HG03280 (cell line): Measurements from ENCODE around the gene ABCC1.

ENCODE experiments used
- ATAC-seq: cut with Tn5 transposase; IDR thresholded peaks from one replicate; pipeline ENCODE4 v1.9.1; 2021; ENCODE audit warnings: mild to moderate bottlenecking, moderate library complexity; ENCODE audit not compliant: unreplicated experiment

ABCC1 gene

GRCh38 chr16:16038950-16039349, 89.5 kb downstream of the ABCC1 start:
- ATAC-seq: no peak

GRCh38 chr16:16041196-16041892, 91.9 kb downstream of the ABCC1 start:
- ATAC-seq: no peak

- ATAC-seq: no peak
Measured at GRCh38 chr16:16042076-16042475, 92.7 kb downstream of the ABCC1 start.

- no peak for ATAC-seq
Measured at GRCh38 chr16:16045296-16045695, 95.9 kb downstream of the ABCC1 start.

GRCh38 chr16:16045879-16046278, 96.5 kb downstream of the ABCC1 start:
- no peak for ATAC-seq

GRCh38 chr16:16047761-16048160, 98.3 kb downstream of the ABCC1 start:
- no peak for ATAC-seq

GRCh38 chr16:16048904-16049582, 99.6 kb downstream of the ABCC1 start:
- no peak for ATAC-seq

- no peak for ATAC-seq
Measured at GRCh38 chr16:16050106-16050505, 100.7 kb downstream of the ABCC1 start.

- ATAC-seq: no peak
Measured at GRCh38 chr16:16051132-16051531, 101.7 kb downstream of the ABCC1 start.

GRCh38 chr16:16052916-16053315, 103.5 kb downstream of the ABCC1 start:
- no peak for ATAC-seq

- ATAC-seq: no peak
Measured at GRCh38 chr16:16057102-16057501, 107.7 kb downstream of the ABCC1 start.

GRCh38 chr16:16059160-16059559, 109.7 kb downstream of the ABCC1 start:
- ATAC-seq: no peak

GRCh38 chr16:16059895-16060590, 110.6 kb downstream of the ABCC1 start:
- ATAC-seq: no peak

GRCh38 chr16:16062023-16062937, 112.9 kb downstream of the ABCC1 start:
- ATAC-seq: no peak

- no peak for ATAC-seq
Measured at GRCh38 chr16:16063683-16064082, 114.3 kb downstream of the ABCC1 start.

GRCh38 chr16:16064874-16065384, 115.5 kb downstream of the ABCC1 start:
- ATAC-seq: no peak

- ATAC-seq: no peak
Measured at GRCh38 chr16:16067127-16067526, 117.7 kb downstream of the ABCC1 start.

- ATAC-seq: no peak
Measured at GRCh38 chr16:16071631-16072244, 122.3 kb downstream of the ABCC1 start.

GRCh38 chr16:16073001-16073545, 123.7 kb downstream of the ABCC1 start:
- no peak for ATAC-seq
